Sigmoid colon (tissue), 7 donors: ENCODE results near the gene MGARP. TPM values are rescaled to one million over a fixed set of nuclear protein-coding genes. Genes with fewer than 3 reads are reported as not detected.
"Not testable (repeated sequence)": the region's sequence is repeated elsewhere in the genome, so short reads cannot be mapped to it uniquely, and the experiment has no call there.

Experiments used
- DNase-seq: peaks from one replicate; pipeline ENCODE4 v3.0.0-alpha.2; 2019
- H3K27ac ChIP-seq, 4 donors: fragments of 200-600 bp; sonication (generic); one replicate each; pipeline ENCODE4 v1.5.1; 2016 to 2019; ENCODE audit warnings: mild to moderate bottlenecking in 1 of 4
- H3K27me3 ChIP-seq, 3 donors: fragments of 200-600 bp; sonication (generic); one replicate each; pipeline ENCODE4 v1.5.1; 2019; ENCODE audit warnings: mild to moderate bottlenecking in 1 of 3
- H3K36me3 ChIP-seq, 4 donors: fragments of 200-600 bp; sonication (generic); one replicate each; pipeline ENCODE4 v1.5.1; 2016 to 2019
- H3K4me1 ChIP-seq, 4 donors: fragments of 200-600 bp; sonication (generic); one replicate each; pipeline ENCODE4 v1.5.1; 2017 to 2019
- H3K4me3 ChIP-seq, 4 donors: fragments of 200-600 bp; sonication (generic); one replicate each; pipeline ENCODE4 v1.5.1; 2017 to 2019; ENCODE audit warnings: mild to moderate bottlenecking in 2 of 4, moderate library complexity in 1 of 4
- H3K9me3 ChIP-seq, 4 donors: fragments of 200-600 bp in 3 of 4; sonication (generic) in 3 of 4; one replicate each; pipeline versions ENCODE4 v1.5.1 to v1.6.1; 2013 to 2019
- EP300 ChIP-seq, 4 donors: sonication (generic); formaldehyde crosslinking; IDR thresholded peaks; one replicate each; pipeline ENCODE4 v1.6.1; 2017; ENCODE audit warnings: antibody characterized with exemption in 4 of 4
- POLR2A ChIP-seq, 2 donors: fragments of 450-650 bp; IDR thresholded peaks; one replicate each; pipeline ENCODE4 v1.6.1; 2016; ENCODE audit warnings: antibody characterized with exemption in 2 of 2, mild to moderate bottlenecking in 2 of 2, moderate library complexity in 2 of 2
- POLR2AphosphoS5 ChIP-seq, 4 donors: sonication (generic); formaldehyde crosslinking; IDR thresholded peaks; one replicate each; pipeline ENCODE4 v1.6.1; 2017; ENCODE audit warnings: antibody characterized with exemption in 4 of 4
- WGBS, 2 donors: extraction: QIAGEN DNeasy Blood & Tissue Kit; methylation state at CpG; one replicate each; pipeline ENCODE4 v1.1.7; 2013; 5-methylcytosine and 5-hydroxymethylcytosine counted together
- intact Hi-C: fragments of 100-400 bp; cut with DNase I; formaldehyde crosslinking; loops from one replicate; pipeline ENCODE4 v1.15.1; 2023
- polyA plus RNA-seq, 3 donors: library from polyadenylated mRNA; stranded (reverse); fragments of 200-250 nt; gene quantifications; one replicate each; pipeline ENCODE4 v1.2.3, GENCODE V29; 2013
- total RNA-seq, 4 donors: library from RNA; depleted of rRNA; stranded (reverse); fragments of >200 nt; gene quantifications; one replicate each; pipeline ENCODE4 v1.1.0, GENCODE V29; 2016
- TF ChIP-seq, protein P1 (sequence below), 4 experiments: fragments of 450-650 bp in 3 of 4; fragments of 200-600 bp in 1 of 4; IDR thresholded peaks; one replicate each; pipeline ENCODE4 v1.5.1; 2016 to 2019; ENCODE audit warnings: antibody characterized with exemption in 4 of 4, mild to moderate bottlenecking in 3 of 4, moderate library complexity in 2 of 4
- donor health status: healthy with polysubstance abuse.
- donor health status: Bipolar disorder and iron deficiency.
- donor health status: healthy.

The MGARP gene
- total and polyA plus RNA-seq, 7 donors = 0.16 to 2.2 (median 1.2) TPM; not detected in 2

DNA sequence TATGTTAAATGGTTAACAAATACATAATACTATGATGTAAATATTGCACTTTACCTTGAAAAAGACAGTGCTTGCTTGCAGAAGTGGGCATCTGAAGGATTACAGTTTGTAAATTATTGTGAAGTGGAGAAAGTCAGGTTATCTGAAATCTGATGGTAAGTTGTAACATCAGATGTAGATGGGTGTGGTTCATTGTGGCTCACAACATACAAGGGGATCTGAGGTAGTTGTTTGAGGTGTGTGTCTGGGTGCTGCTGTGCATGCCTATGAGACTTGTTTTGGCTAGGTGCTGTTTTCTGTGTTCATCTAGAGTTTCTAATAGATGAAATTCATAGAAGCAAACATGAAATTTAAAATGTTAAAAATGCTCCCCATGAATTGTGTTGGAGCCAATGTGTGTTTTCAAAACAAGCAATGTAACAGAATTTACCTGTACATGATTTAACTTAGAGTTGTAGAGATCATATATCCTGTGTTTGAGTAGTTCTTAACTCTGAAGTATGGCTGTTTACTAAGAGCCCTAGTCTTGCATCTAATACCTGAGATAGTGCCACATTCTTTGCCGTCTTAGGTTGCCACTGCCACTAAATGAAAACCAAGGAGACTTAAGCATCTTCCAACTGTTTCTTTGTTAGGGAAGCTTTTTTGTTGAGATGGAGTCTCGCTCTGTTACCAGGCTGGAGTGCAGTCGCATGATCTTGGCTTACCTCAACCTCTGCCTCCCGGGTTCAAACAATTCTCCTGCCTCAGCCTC lies 34.2 kb upstream of the MGARP start:
- DNase-seq = no peak
- TF ChIP-seq, protein P1, sequence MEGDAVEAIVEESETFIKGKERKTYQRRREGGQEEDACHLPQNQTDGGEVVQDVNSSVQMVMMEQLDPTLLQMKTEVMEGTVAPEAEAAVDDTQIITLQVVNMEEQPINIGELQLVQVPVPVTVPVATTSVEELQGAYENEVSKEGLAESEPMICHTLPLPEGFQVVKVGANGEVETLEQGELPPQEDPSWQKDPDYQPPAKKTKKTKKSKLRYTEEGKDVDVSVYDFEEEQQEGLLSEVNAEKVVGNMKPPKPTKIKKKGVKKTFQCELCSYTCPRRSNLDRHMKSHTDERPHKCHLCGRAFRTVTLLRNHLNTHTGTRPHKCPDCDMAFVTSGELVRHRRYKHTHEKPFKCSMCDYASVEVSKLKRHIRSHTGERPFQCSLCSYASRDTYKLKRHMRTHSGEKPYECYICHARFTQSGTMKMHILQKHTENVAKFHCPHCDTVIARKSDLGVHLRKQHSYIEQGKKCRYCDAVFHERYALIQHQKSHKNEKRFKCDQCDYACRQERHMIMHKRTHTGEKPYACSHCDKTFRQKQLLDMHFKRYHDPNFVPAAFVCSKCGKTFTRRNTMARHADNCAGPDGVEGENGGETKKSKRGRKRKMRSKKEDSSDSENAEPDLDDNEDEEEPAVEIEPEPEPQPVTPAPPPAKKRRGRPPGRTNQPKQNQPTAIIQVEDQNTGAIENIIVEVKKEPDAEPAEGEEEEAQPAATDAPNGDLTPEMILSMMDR (IDR thresholded peaks at IDR 0.05) = no peak
- TF ChIP-seq EP300 (IDR thresholded peaks at IDR 0.05) = no peak
- no peaks in the 10 kb centered on the region for H3K27me3 ChIP-seq
- H3K36me3 ChIP-seq = no peaks in the 10 kb centered on the region
- no peak overlapping the region for H3K27ac ChIP-seq
- no peak overlapping the region for H3K4me3 ChIP-seq
- 93 to 95% methylated on average over 4 of the region's 4 CpGs for WGBS, 2 donors
- peaks cover 0 to 52% (median 32%) of the 10 kb centered on the region in 4 donors for H3K4me1 ChIP-seq
- intact Hi-C loops = no loop called here
- H3K9me3 ChIP-seq = no peaks in the 10 kb centered on the region

DNA sequence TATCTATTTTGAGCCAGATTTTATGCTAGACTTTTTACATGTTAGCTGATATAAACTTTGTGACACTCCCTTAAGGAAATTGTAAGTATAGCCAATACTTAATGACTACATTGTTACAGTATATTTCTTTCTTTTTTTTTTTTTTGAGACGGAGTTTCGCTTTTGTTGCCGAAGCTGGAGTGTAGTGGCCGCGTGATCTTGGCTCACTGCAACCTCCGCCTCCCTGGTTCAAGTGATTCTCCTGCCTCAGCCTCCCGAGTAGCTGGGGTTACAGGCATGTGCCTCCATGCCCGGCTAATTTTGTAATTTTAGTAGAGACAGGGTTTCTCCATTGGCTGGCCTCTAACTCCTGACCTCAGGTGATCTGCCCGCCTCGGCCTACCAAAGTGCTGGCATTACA lies 33.4 kb upstream of the MGARP start:
- Histone ChIP-seq H3K27ac (peak overlapping the region in 1 of 4 donors; percentile 20), H3K4me1 (peaks cover 0 to 52% (median 32%) of the 10 kb centered on the region in 4 donors)
- WGBS, 2 donors = 67 to 83% methylated on average over 10 of the region's 10 CpGs
- H3K4me3 ChIP-seq, H3K27me3 ChIP-seq, DNase-seq, H3K9me3 ChIP-seq, intact Hi-C loops, H3K36me3 ChIP-seq: not testable (repeated sequence)

DNA sequence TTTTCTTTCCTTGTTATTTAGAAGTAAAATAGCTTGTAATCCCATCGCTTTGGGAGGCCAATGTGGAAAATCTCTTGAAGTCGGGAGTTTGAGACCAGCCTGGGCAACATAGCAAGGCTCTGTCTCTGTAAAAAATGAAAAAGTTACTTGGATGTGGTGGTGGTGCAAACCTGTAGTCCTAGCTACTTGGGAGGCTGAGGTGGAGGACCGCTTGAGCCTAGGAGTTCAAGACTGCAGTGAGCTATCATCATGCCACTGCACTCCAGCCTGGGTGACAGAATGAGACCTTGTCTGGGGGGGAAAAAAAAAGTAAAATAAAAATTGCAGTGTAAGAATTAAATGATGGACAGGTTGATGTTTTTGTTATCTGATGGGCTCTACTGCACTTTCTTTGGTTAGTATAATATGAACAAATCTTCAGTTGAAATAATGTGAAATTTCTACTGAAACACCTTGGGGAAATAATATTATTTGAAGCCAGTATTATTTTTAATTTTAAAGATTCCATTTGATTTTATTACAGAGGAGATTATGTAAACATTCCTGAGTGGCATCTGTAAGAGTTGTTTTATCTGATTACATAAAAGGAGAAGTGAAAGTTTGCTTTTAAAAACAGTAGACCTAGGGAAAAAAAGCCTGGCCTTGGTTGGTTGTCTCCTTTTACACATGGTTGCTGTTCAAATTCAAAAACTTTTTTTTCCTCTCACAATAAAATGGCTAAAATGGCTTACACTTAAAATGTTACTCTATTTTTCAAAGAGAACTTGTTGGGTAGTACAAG lies 32.7 kb upstream of the MGARP start:
- H3K9me3 ChIP-seq = no peaks in the 10 kb centered on the region
- TF ChIP-seq EP300 (IDR thresholded peaks at IDR 0.05) = no peak
- TF ChIP-seq, protein P1 (IDR thresholded peaks at IDR 0.05) = no peak
- no peak for TF ChIP-seq POLR2A (IDR thresholded peaks at IDR 0.05)
- TF ChIP-seq POLR2AphosphoS5 (IDR thresholded peaks at IDR 0.05) = no peak
- intact Hi-C loops = no loop called here
- no peak for DNase-seq
- H3K36me3 ChIP-seq = no peaks in the 10 kb centered on the region
- H3K4me3 ChIP-seq = no peak overlapping the region
- WGBS, 2 donors = 86 to 93% methylated on average over 3 of the region's 3 CpGs
- peaks cover 0 to 52% (median 32%) of the 10 kb centered on the region in 4 donors for H3K4me1 ChIP-seq
- H3K27me3 ChIP-seq = no peaks in the 10 kb centered on the region
- peak overlapping the region in 2 of 4 donors; percentile 22 to 23 for H3K27ac ChIP-seq

DNA sequence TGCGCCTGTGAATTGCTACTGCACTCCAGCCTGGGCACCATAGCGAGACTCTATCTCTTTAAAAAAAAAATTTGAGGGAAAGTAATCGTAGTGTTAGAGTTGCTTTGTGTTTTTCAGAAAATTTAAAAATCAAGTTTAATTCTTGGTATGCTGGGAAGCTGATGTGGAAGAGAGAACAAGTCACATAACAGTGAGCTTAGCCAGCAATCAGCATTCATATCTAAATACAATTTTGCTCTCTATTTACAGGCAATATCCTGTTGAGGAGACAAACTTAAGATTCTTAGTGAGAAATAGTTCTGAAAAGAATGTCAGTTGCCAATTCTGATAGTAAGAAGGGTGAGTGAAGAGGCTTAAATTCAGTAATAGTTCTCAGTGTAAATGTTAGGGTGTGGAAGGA lies 31.9 kb upstream of the MGARP start:
- intact Hi-C loops = no loop called here
- Histone ChIP-seq H3K4me3 (no peak overlapping the region), H3K36me3 (no peaks in the 10 kb centered on the region), H3K27ac (peak overlapping the region in 2 of 4 donors; percentile 22 to 23), H3K9me3 (no peaks in the 10 kb centered on the region), H3K4me1 (peaks cover 0 to 48% (median 36%) of the 10 kb centered on the region in 4 donors), H3K27me3 (no peaks in the 10 kb centered on the region)
- 62 to 82% methylated on average over 3 of the region's 3 CpGs for WGBS, 2 donors
- DNase-seq = no peak
- no peak for TF ChIP-seq POLR2AphosphoS5 (IDR thresholded peaks at IDR 0.05)
- no peak for TF ChIP-seq EP300 (IDR thresholded peaks at IDR 0.05)
- TF ChIP-seq POLR2A (IDR thresholded peaks at IDR 0.05) = no peak
- TF ChIP-seq, protein P1 (IDR thresholded peaks at IDR 0.05) = no peak

DNA sequence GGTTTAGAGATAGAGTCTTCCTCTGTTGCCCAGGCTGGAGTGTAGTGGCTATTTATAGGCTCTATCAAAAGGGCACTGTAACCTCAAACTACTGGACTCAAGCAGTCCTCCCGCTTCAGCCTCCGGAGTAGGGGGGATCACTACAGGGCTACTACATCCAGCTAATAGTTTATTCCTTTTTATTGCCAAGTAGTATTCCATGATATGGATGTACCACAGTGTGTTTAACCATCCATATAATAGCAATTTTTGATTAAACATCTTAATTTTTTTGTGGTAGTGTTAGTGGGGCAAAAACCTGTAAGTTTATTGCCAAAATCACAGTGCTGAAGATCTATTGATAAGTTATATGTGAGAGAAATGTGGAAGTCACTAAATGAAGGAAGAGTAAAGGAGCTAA lies 24.9 kb upstream of the MGARP start:
- Histone ChIP-seq H3K9me3 (no peaks in the 10 kb centered on the region), H3K36me3 (peaks cover 0 to 8% (median 0%) of the 10 kb centered on the region in 4 donors), H3K27me3 (no peaks in the 10 kb centered on the region), H3K4me3 (no peak overlapping the region), H3K4me1 (peaks cover 0 to 41% (median 34%) of the 10 kb centered on the region in 4 donors), H3K27ac (no peak overlapping the region)
- intact Hi-C loops = loop anchor here (10.0 kb wide), 3 partner anchors 150 to 850 kb away; partner anchors contain the start of genes MAML3, RAB33B and SETD7
- TF ChIP-seq POLR2AphosphoS5 (IDR thresholded peaks at IDR 0.05) (no peak), POLR2A (IDR thresholded peaks at IDR 0.05) (no peak), EP300 (IDR thresholded peaks at IDR 0.05) (no peak)
- TF ChIP-seq, protein P1 (IDR thresholded peaks at IDR 0.05) = no peak
- 97 to 98% methylated on average over 2 of the region's 2 CpGs for WGBS, 2 donors
- DNase-seq = no peak
